VCaP (cell line): ENCODE results near the gene CCL21.

Experiments
- H3K27ac ChIP-seq: fragments of 450-650 bp; 2 replicates; pipeline ENCODE4 v1.5.1; 2017
- CTCF ChIP-seq: fragments of 450-650 bp; conservative IDR thresholded peaks from 2 replicates; pipeline ENCODE4 v1.5.1; 2017; ENCODE audit warnings: mild to moderate bottlenecking, moderate library complexity

Gene CCL21

GRCh38 chr9:34675869-34676268 lies 34.1 kb downstream of the CCL21 start:
- no peak overlapping the region for H3K27ac ChIP-seq
- no peak for TF ChIP-seq CTCF

DNA sequence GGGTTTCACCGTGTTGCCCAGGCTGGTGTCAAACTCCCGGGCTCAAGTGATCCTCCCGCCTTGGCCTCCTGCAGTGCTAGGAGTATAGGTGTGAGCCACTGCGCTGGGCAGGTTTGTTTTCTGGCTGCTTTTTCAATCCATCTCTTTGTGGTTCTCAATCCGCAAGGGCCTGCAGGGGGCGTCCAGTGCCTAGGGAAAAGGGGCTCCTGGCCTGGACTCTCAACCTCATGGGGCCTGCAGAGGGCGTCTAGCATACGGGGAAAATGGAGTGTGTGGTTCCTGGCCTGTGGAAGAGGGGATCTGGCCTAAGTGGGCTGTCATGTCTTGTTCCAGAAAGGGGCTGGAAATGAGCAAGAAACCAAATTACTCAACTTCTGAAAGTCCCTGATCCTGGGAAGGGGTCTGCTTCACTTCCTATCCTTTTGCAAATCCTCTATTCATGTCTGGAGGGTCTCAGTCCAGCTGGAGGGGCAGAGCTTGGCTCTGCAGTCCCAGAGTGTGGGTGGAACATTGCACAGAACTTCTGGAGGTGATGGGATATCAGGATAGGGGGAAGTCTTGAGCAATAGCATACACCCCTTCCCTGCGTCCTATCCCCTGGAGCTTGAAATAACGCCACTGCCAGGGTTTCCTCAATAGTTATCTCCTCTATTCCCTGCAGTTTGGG lies 34.8 kb downstream of the CCL21 start:
- TF ChIP-seq CTCF: peak; percentile 73
- peak overlapping the region; percentile 51 for H3K27ac ChIP-seq

- H3K27ac ChIP-seq: peak overlapping the region; percentile 51
- TF ChIP-seq CTCF: no peak
Measured at GRCh38 chr9:34674440-34674839, 35.5 kb downstream of the CCL21 start.

GRCh38 chr9:34671307-34671706 lies 38.6 kb downstream of the CCL21 start:
- no peak for TF ChIP-seq CTCF
- no peak overlapping the region for H3K27ac ChIP-seq

GRCh38 chr9:34669809-34670562 lies 40.0 kb downstream of the CCL21 start:
- H3K27ac ChIP-seq: no peak overlapping the region
- no peak for TF ChIP-seq CTCF

DNA sequence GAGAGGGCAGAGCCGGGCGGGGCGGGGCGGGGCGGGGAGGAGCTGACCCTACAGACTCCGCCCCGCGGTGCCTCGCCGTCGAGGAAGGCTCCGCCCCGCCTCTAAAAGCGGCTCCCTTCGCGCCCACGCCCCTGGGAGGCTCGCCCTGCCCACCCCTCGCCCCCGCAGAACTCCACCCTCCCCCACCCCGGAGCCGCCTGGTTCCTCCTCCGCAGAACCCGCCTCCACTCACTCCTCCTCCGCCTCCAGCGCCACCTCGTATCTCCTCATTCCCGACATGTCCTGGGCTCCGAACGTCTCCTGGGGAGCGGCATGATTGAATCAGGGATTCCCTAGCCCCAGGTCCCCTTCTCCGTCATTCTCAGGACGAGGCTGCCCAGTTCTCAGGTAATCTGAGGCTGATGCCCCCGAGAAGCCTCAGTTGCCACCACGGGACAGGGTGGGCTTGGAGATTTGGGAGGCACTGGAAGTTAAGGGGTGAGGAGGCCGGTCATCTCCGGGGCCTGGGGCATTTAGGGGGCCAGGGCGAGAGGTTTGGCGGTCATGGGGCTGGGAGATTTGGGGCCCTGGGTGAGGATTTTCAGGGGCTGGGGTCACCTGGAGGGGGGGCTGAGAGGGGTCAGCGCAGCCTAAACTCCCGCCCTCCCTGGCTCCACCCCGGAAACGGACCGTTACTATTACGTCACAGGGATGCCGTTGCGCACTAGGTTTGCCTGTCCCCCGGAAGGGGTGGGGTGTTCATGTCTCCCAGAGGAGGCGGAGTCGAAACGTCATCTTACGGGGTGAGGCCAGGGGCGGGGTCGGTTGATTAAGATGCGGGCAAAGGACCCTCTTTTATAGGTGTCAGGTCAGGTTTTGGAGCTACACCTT lies 44.3 kb downstream of the CCL21 start:
- peak overlapping the region; percentile 73 for H3K27ac ChIP-seq
- no peak for TF ChIP-seq CTCF

GRCh38 chr9:34665067-34665380 lies 44.9 kb downstream of the CCL21 start:
- no peak for TF ChIP-seq CTCF
- H3K27ac ChIP-seq: peak overlapping the region; percentile 73
